Measurements from ENCODE around the gene SSBP3.

SSBP3 gene

GRCh38 chr1:54409156-54410142 lies 3.3 kb upstream of the SSBP3 start:
- DNase-seq (ENCODE audit: low read depth in 2 of 2), result peak in 1 of 2 donors; percentile 33

DNA sequence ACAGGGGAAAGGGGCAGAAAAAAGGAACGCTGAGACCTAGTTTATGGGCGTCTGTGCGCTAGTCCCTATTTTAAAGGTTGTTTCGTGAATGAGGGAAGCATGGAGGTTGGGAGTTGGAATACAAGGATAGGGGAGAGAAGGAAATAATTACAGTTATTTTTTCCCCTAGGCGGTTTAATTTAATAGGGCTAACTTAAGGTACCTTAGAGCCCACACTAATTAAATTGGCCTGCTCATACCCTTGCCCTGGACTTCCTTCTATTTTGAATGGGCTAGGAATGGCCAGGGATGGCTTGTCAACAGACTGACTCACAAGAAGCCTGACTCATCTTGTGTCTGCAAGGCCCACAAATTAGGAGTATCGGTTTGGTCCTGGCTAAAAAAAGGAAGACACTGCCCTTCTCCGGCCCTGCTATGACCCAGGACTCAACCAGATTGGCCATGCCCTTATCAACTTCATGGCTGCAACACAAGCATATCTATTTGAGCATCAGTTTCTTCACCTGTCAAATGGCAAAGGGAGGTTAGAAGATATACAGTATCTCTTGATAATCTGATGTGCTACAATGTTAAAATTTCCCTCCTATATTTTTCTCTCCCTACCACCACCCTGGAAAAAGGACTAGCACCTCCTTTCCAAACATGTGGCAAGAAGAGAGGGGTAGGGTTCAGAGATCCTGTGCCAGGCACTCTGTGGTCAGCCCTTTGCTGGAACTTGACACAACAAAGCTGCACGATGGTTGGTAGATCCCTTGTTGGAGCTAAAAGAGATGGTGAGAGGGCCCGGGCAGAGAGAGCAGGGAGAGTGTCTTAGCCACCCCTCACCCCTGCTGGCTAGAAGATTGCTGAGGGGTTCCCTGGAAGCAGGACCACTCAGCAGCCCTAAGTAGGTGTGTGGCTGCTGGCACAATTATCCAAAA lies 2.2 kb upstream of the SSBP3 start:
- no peak for DNase-seq (ENCODE audit: low read depth in 2 of 2)

GRCh38 chr1:54407404-54408146 lies 1.4 kb upstream of the SSBP3 start:
- DNase-seq (ENCODE audit: low read depth in 2 of 2), result peak in 1 of 2 donors; percentile 40

DNA sequence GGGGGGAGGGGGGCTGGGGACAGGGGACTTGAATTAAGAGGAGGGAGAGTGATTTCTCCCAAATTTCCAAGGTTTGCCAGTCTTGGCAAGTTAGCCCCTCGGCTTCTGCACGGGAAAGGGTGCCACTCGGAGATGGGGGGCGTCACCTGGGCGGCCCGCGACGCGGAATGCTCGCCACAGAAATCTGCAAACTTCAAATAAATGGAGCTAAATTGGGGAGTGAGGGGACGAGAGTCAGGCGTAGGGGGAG lies 885 bp upstream of the SSBP3 start:
- no peak for DNase-seq (ENCODE audit: low read depth in 2 of 2)

DNA sequence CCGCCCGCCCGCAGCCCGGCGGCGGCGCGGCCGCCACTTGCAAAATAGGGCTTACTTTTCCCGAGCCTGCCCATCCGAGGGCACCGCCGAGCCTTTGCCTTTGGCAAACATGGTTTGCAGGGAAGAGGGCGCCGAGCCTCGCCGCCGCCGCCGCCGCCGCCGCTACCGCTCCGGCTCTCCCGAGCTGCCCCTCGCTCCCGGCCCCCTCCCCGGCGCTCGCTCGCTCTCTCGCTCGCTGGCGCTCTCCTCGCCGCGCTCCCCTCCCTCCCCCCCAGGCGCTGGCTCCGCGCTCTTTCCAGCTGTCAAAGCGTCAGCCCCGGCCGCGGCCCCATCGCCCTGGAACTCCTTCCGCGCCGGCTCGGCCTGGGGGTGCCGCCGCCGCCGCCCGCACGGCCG lies 298 bp downstream of the SSBP3 start:
- DNase-seq (ENCODE audit: low read depth in 2 of 2), result no peak

DNA sequence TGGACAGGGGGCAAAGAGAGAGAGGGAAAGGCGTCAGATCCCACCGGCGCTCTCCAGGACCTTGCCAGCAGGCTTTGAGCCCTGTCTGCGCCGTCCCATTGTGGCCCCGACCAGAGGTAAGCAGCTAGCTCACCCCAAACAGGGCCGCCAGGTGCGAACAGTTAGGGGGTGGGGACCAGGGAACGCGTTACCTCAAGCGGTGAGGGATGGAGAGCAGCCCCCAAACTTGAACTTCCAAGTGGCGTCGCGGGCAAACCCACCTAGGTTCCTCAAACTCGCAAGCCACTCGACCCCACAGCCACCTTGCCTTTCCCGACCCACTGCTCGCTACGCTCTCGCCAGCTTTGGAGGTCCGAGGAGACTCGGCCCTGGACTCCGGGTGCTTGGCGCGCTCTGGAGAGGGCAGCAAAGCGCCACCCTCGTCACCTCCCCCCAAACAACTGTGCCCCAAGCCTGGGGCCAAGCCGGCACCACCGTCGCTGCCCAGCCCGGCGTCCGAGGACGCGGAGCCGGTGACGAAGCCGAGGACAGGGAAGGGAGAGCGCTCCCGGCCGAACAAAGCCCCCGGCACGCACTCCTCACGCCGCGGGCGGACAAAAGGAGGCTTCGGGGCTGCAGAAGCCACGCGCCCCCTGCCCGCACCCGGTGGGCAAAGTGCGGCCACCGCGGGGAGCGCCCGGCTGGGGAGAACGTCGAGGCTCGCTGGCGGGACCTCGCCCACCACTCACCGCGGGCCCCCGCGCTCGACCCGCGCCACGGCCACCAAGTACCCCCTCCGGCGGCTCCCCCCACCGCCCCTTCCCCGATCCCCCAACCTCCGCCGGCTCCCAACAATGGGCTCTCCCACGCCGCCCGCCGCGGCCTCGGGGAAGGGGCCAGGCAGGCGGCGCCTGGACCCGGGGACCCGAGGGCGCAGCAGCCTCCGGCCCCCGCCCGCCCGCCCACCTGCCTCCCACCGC lies 976 bp downstream of the SSBP3 start:
- DNase-seq (ENCODE audit: low read depth in 2 of 2), result no peak

DNA sequence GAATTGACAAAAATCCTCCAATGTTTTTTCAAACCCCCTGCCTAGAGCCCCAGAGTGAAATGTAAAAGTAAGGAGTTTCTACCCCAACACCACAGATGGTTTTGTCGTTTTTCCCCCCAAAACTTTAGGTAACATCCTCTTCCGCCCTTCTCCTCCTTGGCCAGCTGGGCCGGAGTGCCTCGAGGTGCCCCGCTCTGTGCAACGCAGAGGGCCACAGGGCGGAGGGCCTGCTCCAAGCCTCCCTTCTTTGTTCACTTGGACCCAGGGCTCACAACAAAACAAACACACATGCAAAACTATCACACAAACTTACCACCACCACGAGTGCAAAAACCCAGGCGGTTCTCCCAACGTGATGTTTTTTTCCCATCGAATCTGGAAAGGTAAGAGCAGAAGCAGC lies 1.9 kb downstream of the SSBP3 start:
- no peak for DNase-seq (ENCODE audit: low read depth in 2 of 2)

DNA sequence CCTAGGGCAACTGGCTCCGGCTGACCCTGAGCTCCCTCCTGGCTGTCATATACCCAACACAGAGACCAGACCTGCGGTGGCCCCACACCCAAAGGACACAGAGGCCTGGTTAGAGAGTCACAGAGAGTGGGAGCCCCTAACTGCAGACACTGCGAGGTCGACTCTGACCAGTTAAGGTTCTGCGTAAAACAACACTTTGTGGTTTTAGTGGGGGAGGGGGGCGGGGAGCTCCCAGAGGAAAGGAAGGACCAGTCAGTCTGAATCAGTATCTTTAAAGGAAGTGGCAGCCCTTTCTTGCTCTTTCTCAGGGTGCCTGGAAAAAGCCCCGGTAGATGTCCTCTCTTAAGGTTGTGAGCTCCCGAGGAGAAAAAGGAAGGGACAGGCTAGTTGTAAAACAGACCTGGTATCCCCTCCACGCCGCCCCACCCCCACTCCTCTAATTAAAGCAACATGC lies 2.4 kb downstream of the SSBP3 start:
- no peak for DNase-seq (ENCODE audit: low read depth in 2 of 2)

DNA sequence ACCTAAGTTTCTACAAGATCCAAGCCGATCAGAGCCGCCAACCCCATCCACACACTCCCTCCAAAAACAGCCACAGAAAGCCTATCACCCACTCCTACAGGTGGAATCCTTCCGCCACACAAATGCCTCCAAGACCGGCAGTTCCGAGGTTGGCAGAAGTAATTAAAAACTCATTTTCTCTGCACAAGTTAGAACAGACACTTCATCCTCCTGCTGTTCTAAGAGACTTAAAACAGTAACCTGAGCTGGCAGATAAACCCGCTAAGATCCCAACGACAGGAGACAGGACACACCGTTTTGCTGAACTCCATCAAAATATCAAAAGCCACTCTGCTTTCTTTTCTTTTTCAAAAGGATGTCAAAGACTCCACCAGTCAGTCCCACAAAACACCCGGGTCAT lies 2.8 kb downstream of the SSBP3 start:
- no peak for DNase-seq (ENCODE audit: low read depth in 2 of 2)

GRCh38 chr1:54402896-54403295 lies 3.3 kb downstream of the SSBP3 start:
- no peak for DNase-seq (ENCODE audit: low read depth in 2 of 2)

DNA sequence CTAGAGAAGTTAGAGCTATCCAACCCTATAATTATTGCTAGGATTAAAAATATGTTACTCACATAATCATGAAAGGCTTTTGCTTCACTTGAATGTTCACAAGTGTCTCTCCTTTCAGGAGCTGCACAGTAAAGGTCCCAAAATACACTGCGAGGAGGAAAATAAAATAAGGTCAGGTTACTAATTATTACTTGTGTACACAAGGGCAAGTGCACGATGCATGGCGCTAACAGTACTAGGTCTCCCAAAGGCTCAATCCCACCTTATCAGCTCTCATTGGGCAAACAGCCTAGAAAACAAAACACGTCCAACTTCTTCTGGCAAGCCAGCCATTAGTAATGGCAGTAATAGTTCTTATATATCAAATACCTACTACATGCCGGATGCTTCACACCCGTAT lies 4.4 kb downstream of the SSBP3 start:
- no peak for DNase-seq (ENCODE audit: low read depth in 2 of 2)

- peak in 1 of 2 donors; percentile 14 for DNase-seq (ENCODE audit: low read depth in 2 of 2)
Observed at GRCh38 chr1:54400329-54400728, 5.9 kb downstream of the SSBP3 start.

DNA sequence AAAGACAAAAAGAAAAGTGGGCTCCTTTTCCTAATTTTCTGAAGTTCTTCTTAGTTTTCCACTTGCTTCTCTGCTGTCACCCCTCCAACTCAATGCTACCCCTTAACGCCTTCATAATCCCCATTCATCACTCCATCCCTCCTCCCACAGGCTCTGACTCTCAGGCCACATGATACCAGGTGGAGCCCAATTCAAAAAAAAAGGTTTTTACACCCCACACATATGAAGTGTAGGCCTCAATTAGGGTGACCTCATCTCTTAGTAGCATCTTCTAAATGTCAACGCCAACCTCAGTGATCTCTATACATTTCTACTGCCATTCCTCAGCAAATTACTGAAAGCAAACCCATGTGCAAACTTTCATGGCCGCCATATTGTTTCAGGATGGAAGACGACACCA lies 6.4 kb downstream of the SSBP3 start:
- no peak for DNase-seq (ENCODE audit: low read depth in 2 of 2)

GRCh38 chr1:54398963-54399528 lies 7.1 kb downstream of the SSBP3 start:
- DNase-seq (ENCODE audit: low read depth in 2 of 2), result peak in 1 of 2 donors; percentile 25

DNA sequence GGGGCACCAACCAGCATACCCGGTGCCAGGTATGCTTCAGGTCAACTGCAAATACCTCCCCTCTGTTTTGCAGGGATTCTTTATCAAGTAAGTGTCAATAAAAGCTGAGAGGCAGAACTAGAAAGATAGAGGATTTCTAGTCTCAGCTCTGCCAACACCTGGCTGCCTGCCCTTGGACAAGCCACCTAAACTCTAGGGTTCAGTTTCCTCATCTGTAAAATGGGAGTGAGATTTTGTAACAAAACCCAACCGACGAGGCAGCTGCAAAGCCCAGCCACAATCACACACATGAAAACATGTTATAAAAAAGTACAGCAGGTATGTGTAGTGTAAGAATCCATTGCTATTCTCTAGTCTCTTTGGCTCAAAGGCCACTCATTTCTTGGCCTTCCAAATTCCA lies 8.2 kb downstream of the SSBP3 start:
- no peak for DNase-seq (ENCODE audit: low read depth in 2 of 2)

DNA sequence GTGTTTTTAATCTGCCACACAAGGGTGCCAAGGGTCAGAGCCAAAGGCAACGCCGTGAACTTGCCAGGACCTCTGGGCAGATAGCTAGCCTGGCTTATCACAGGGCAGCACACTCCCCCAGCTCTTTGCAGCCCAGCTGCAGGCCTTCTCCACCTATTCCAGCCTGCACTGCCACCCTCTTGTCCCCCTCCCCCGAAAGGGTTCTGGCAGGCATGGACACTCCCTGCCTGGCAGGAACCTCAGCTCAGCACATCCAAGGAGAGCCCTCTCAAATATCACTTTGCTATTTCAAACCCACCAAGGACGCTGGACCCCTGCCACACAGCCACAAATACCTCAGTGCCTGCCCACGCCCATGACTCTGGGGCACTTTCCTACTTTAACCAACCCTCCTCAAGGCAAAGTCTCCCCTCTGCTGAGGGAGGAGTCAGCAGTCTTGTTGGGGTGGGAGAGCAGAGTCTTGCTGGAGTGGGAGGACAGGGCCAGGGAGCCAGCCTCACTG lies 9.1 kb downstream of the SSBP3 start:
- DNase-seq (ENCODE audit: low read depth in 2 of 2), result no peak

- DNase-seq (ENCODE audit: low read depth in 2 of 2), result no peak
Observed at GRCh38 chr1:54396261-54396933, 9.8 kb downstream of the SSBP3 start.

DNA sequence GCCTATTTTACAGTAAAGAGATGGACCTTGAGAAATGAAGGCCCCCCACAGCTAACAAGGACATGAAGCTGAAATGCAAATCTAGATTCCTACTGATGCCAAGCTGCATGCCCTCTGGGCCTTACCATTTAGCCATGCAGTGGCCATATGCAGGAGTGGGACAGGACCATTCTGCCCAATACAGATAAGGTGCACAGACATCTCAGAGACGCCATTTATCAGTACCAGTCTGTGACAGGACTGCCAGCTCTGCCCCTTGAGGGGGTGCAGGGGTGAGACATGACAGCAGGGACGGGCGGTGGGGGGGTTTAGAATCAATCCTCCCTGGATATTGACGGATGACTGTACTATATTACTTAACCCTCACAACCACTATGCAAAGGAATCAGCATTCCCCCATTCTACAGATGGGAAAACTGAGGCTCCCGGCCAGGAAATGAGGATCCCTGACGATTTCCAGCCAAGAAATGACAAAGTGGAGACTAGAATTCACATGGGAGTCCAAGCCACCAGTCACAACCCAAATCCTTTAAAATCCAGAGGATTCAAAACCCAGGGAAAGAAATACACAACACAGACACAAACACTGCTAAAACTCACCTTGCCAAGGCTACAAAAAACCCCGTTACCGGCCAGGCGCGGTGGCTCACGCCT lies 10.8 kb downstream of the SSBP3 start:
- no peak for DNase-seq (ENCODE audit: low read depth in 2 of 2)

DNA sequence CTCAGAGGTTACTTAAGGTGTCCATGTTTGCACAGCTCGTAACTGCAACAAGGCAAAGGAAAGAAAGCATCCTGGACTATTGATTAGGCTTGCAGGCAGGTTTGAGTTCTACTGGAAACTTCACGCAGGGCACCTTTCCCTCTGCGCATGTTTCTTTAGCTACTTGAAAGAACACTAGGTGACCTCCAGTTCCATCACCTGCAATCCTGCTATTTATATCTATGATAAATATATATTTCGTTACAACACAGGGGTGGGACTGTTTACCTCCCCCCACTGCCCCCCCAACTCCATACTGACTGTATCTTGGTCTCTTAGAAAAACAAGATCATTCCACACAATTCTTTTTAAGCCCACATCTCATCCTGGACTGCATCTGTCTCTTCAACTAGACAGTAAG lies 12.1 kb downstream of the SSBP3 start:
- no peak for DNase-seq (ENCODE audit: low read depth in 2 of 2)

All from stimulated activated CD4-positive, alpha-beta T cell treated with anti-CD3 and anti-CD28 coated beads, Interleukin-15, amount 100 ng/mL, for 48 hours (primary cell).